CD4-positive, alpha-beta T cell treated with Interleukin-4 for 4 hours (primary cell): Measurements from ENCODE around the gene PAX1.

Source experiments
- DNase-seq: peaks from one replicate; pipeline ENCODE4 v3.0.0-alpha.2; 2020

PAX1 gene

GRCh38 chr20:21703717-21704407 lies 1.6 kb upstream of the PAX1 start:
- no peak for DNase-seq

DNA sequence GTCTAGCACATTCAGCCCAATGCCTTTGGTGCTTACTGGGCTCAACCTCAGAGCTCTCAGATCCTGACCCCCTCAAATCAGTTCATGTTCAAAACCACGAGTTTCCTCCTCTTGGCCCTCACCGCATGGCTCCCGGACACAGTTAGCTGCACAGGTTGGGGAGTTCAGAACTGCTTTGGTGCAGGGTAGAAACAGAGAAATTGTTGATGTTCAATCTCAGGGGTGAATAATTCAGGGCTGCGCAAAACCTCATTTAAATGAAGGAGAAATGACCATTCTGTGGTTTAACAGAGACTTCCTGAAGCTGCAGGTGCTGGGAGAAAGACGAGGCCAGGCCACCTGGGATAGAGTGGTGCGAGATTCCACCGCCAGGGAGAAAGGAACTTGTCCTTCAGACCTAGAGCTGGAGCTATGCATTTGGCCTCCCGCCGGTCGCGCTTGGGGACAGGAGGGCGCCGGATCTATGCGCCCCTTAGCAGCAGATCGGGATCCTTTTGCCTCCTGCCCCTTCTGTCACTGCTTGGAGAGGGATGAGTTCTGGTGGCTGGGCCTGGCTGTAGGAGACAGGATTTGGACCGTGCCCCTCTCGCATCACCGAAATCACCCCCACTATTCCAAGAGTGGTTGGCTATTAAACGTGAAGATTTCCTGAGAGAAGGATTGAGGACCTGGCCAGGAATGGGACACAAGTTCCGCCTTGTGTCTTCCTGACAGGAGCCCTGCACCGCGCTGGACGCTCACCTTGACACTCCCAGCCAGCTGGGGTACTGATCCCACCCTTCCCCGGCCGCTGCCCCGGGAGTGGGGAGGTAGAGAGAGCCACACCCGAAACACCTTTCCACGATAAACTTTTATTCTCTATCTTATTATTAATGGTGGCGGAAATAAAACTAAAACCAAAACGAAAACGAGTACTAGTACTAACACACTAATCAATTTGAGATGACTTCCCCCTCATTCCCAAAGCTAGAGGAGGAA lies 767 bp upstream of the PAX1 start:
- DNase-seq: no peak

GRCh38 chr20:21706261-21707195 lies 1.1 kb downstream of the PAX1 start:
- no peak for DNase-seq

DNA sequence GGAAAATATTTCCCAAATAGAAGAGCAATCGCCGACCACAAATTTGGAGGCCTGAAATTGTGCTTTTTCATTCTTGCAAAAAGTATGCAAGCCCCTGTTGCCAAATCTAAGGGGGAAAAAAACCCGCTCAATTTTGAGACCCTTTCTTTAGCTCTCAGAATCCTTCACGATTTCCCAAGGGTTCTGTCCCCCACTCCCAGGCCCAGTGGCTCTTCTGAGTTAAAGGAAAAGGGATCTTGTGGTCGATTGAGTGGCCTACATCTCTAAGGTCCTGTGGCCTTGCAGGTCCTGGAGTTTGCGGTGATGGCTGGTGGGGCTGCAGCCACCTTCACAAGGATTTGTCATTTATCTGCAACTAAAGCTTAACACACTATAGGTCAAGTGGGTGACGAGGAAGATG lies 1.8 kb downstream of the PAX1 start:
- no peak for DNase-seq

DNA sequence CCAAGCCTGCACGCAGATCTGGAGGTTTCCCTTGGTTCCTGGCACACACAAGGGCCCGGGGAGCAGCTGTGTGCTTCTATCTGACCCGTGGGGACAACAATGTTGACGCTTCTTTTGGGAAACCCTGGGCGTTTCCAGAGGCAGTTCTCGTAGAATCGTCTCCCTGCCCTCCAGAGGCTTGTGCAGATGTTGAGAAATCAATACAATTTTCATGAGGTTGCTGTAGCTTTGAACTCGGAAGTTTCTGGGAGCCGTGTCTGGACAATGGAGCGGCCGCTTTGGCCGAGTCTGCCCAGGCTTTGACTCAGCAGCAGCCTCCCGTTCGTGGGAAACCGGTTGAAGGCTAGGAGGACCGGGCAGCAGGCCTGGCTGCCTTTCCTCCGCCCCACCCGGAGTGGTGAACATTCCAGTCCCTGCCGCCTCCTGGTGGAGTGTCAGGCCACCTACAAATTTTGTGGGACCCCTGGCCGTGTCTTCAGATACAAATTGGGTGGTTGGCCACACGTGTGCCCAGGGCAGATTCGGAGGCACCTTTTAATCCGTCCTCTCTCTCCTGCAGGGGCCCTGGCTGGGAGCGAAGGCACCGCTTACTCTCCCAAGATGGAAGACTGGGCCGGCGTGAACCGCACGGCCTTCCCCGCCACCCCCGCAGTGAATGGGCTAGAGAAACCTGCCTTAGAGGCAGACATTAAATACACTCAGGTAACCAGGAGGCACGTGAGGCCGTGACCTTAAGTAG lies 2.7 kb downstream of the PAX1 start:
- no peak for DNase-seq

GRCh38 chr20:21708738-21709534 lies 3.5 kb downstream of the PAX1 start:
- DNase-seq: no peak

- DNase-seq: no peak
Measured at GRCh38 chr20:21709535-21709904, 4.1 kb downstream of the PAX1 start.

GRCh38 chr20:21710341-21710740 lies 4.9 kb downstream of the PAX1 start:
- no peak for DNase-seq

GRCh38 chr20:21710863-21711431 lies 5.5 kb downstream of the PAX1 start:
- DNase-seq: no peak

DNA sequence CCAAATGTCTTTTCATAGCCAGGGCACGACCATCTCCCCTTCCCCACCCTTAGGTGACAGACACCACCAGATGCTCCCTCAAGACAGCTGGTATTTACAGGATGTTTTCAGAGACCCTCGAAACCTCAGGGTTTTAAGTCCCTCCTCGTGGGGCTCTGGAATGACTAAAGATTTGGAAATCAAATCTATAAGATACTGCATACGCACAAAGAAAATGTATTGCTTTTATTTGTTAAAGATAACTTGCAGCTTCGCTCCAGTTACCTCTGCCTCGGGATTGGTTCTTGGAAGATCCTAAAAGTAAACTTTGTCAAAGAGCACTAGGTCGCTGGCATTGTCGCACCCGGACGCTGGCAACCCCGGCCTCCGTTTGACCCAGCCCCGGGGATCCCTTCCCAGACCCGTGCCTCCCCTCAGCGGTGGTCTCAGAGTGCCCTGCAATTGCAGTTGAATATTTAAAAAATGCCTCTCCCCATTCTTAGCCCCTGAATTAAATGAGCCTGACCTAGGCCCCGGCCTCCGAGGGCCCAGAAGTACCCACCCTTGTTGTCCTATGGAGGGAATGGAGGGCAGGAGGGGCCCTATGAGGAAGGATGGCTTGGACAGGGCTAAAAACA lies 7.1 kb downstream of the PAX1 start:
- no peak for DNase-seq

GRCh38 chr20:21713470-21713869 lies 8.0 kb downstream of the PAX1 start:
- DNase-seq: no peak

GRCh38 chr20:21713901-21714296 lies 8.4 kb downstream of the PAX1 start:
- no peak for DNase-seq

DNA sequence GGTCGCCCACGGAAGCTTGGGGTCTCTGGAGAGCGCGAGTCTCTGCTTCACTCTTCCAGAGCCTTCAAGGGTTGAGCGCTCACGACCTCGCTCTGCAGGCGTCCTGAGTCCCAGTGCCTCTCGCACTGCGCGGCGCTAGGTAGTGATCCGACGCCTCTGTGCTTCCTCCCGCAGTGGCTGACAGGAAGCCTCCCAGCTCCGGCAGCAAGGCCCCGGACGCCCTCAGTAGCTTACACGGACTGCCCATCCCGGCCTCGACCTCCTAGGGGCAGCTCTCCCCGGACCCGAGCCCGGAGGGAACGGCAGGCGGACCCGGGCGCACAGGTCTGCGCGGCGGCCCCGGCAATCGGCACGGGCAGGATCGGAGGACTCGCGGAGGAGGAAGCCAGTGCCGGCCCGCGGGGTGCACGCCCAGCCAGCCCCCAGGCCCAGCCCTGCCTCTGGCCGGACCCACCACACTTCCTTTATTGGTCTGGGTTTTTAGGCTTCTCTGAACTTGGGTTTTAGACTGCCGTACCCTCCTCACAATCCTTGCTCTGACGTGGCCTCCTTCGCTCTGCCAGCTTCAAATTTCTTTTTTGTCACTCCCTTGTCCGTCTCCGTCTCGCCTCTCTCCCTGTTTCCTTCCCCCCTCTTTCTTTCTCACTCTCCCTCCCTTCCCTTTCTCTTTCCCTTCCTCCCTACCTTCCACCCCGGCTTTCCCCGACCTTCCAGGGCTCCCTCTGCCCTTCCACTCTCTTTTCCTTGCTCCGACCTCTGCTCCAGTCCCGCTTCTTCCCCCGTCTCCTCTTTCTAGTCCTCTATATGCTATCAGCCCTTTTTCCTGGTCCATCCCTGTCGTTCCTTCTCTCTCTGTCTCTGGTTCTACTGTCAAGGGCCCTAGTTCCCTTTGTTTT lies 9.1 kb downstream of the PAX1 start:
- no peak for DNase-seq

- no peak for DNase-seq
Measured at GRCh38 chr20:21715193-21715881, 9.9 kb downstream of the PAX1 start.

- DNase-seq: peak; percentile 48
Measured at GRCh38 chr20:21719592-21720214, 14.2 kb downstream of the PAX1 start.

DNA sequence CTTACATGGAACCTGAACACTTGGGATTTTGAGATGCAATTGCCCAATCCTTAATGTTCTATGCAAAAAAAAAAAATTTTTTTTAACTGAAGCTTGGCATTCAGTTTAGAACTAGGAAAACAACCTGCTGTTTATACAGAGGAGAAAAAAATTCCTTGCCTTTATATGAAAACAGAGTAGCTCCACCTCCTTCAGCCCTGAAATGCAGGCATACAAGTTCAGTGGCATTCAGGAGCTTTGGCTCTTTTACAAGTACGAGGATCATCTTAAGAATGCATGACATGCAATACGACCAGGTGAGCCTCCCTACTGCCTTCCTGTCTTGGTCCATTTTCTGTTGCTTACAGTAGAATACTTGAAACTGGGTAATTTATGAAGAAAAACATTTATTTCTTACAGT lies 20.4 kb downstream of the PAX1 start:
- no peak for DNase-seq

GRCh38 chr20:21729316-21729715 lies 23.9 kb downstream of the PAX1 start:
- DNase-seq: no peak

DNA sequence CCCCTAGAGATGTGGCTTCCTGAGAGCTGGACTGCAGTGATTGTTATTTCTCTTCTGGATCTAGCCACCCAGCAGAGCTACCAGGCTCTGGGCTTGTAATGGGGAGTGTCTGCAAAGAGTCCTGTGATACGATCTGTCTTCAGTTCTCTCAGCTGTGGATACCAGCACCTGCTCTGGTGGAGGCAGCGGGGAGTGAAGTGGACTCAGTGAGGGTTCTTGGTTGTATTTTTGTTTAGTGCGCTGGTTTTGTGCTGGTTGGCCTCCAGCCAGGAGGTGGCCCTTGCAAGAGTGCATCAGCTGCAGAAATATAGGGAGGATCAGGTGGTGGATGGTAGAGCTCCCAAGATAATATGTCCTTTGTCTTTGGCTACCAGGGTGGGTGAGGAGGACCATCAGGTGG lies 33.7 kb downstream of the PAX1 start:
- no peak for DNase-seq
